ENCODE data around the gene P4HB. TPM values are rescaled to one million over a fixed set of nuclear protein-coding genes. Genes with fewer than 3 reads are reported as not detected.

P4HB gene
- total RNA-seq, 3 donors from 2014 or later: 374 to 475 (median 466) TPM

- Histone ChIP-seq H3K27me3 (no peaks in the 10 kb centered on the region), H3K4me1 (peaks cover 4 to 16% of the 10 kb centered on the region in 2 donors), H3K36me3 (no peaks in the 10 kb centered on the region), H3K9me3 (no peaks in the 10 kb centered on the region), H3K27ac (peak overlapping the region; percentile 94 to 97), H3K4me3 (peak overlapping the region; percentile 59 to 97 (median 82))
- TF ChIP-seq POLR2AphosphoS5 (IDR thresholded peaks at IDR 0.05) (no peak), POLR2A (IDR thresholded peaks at IDR 0.05) (no peak), CTCF (IDR thresholded peaks at IDR 0.05) (no peak)
- DNase-seq (ENCODE audit: low spot score in 2 of 2): no peak
- intact Hi-C loops (cut with DNase I; ENCODE audit: low total_unique reads): no loop called here
Measured at GRCh38 chr17:81833921-81834830, 26.2 kb downstream of the P4HB start.

GRCh38 chr17:81833160-81833920, 27.0 kb downstream of the P4HB start, which contains the start of gene MCRIP1:
Gene MCRIP1, minus strand, starts transcription at chr17:81833291. Its CDS starts 8,785 bp downstream, at chr17:81824506.
- H3K4me1 ChIP-seq: peaks cover 4 to 16% of the 10 kb centered on the region in 2 donors

GRCh38 chr17:81832608-81833159, 27.7 kb downstream of the P4HB start:
- H3K27ac ChIP-seq: peak overlapping the region; percentile 82 to 90

More at GRCh38 chr17:81833160-81833920, 27.0 kb downstream of the P4HB start, which contains the start of gene MCRIP1:
- no peaks in the 10 kb centered on the region for H3K9me3 ChIP-seq
- peak; percentile 90 to 95 (median 95) for TF ChIP-seq POLR2AphosphoS5 (IDR thresholded peaks at IDR 0.05)
- TF ChIP-seq POLR2A (IDR thresholded peaks at IDR 0.05): peak; percentile 92
- peak in 1 of 3 donors; percentile 11 for TF ChIP-seq CTCF (IDR thresholded peaks at IDR 0.05)
- peak within 1 kb of the TSS; percentile 94 to 97 for H3K27ac ChIP-seq
- DNase-seq (ENCODE audit: low spot score in 2 of 2): peak; percentile 95
- intact Hi-C loops (cut with DNase I; ENCODE audit: low total_unique reads): no loop called here
- H3K27me3 ChIP-seq: no peaks in the 10 kb centered on the region
- H3K36me3 ChIP-seq: no peaks in the 10 kb centered on the region
- H3K4me3 ChIP-seq: peak within 1 kb of the TSS; percentile 81 to 97 (median 82)

GRCh38 chr17:81831957-81832607, 28.3 kb downstream of the P4HB start:
- DNase-seq (ENCODE audit: low spot score in 2 of 2): no peak
- no peaks in the 10 kb centered on the region for H3K27me3 ChIP-seq
- no peaks in the 10 kb centered on the region for H3K9me3 ChIP-seq
- peak overlapping the region; percentile 82 to 90 for H3K27ac ChIP-seq
- peak overlapping the region; percentile 81 to 97 (median 82) for H3K4me3 ChIP-seq
- H3K4me1 ChIP-seq: peaks cover 4 to 16% of the 10 kb centered on the region in 2 donors
- intact Hi-C loops (cut with DNase I; ENCODE audit: low total_unique reads): no loop called here
- no peaks in the 10 kb centered on the region for H3K36me3 ChIP-seq
- TF ChIP-seq CTCF (IDR thresholded peaks at IDR 0.05): no peak
- TF ChIP-seq POLR2A (IDR thresholded peaks at IDR 0.05): no peak
- no peak for TF ChIP-seq POLR2AphosphoS5 (IDR thresholded peaks at IDR 0.05)

More at GRCh38 chr17:81832608-81833159, 27.7 kb downstream of the P4HB start:
- no peaks in the 10 kb centered on the region for H3K9me3 ChIP-seq
- intact Hi-C loops (cut with DNase I; ENCODE audit: low total_unique reads): no loop called here
- H3K36me3 ChIP-seq: no peaks in the 10 kb centered on the region
- H3K27me3 ChIP-seq: no peaks in the 10 kb centered on the region
- peaks cover 4 to 16% of the 10 kb centered on the region in 2 donors for H3K4me1 ChIP-seq
- peak overlapping the region; percentile 81 to 97 (median 82) for H3K4me3 ChIP-seq
- peak in 2 of 3 donors; percentile 24 to 32 for TF ChIP-seq POLR2AphosphoS5 (IDR thresholded peaks at IDR 0.05)
- no peak for TF ChIP-seq CTCF (IDR thresholded peaks at IDR 0.05)
- no peak for TF ChIP-seq POLR2A (IDR thresholded peaks at IDR 0.05)
- peak in 1 of 2 donors; percentile 36 for DNase-seq (ENCODE audit: low spot score in 2 of 2)

All from breast epithelium (tissue), 4 donors.